HG02981 (cell line): ENCODE data around the gene C19orf85.
"Not testable (repeated sequence)": the region's sequence is repeated elsewhere in the genome, so short reads cannot be mapped to it uniquely, and the experiment has no call there.

Experiments used
- ATAC-seq: cut with Tn5 transposase; IDR thresholded peaks from one replicate; pipeline ENCODE4 v1.9.1; 2021; ENCODE audit warnings: mild to moderate bottlenecking, moderate library complexity; ENCODE audit not compliant: unreplicated experiment

C19orf85 gene

GRCh38 chr19:55459950-55460657, 4.4 kb downstream of the C19orf85 start:
- no peak for ATAC-seq

GRCh38 chr19:55459551-55459949, 5.0 kb downstream of the C19orf85 start:
- ATAC-seq = no peak

GRCh38 chr19:55457683-55458457, 6.7 kb downstream of the C19orf85 start:
- ATAC-seq = no peak

- no peak for ATAC-seq
Observed at GRCh38 chr19:55456347-55456746, 8.2 kb downstream of the C19orf85 start.

DNA sequence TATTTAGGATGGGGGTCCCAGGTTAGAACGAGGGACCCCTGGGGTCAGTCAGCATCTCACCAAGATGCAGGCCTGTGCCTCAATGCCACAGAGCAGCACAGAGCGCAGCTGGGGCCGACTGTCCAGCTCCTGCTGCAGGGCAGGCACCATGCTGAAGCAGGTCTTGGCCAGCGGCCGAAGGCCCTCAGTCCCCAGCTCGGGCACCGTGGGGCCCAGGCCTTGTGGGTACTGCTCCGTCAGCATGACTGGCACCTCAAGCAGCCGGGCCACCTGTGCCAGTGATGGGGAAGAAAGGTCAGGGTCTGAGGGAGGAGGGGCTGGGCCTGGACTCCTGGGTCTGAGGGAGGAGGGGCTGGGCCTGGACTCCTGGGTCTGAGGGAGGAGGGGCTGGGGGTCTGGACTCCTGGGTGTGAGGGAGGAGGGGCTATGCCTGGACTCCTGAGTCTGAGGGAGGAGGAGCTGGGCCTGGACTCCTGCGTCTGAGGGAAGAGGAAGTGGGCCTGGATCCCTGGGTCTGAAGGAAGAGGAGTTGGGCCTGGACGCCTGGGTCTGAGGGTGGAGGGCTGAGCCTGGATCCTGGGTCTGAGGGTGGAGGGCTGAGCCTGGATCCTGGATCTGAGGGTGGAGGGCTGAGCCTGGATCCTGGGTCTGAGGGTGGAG, 8.8 kb downstream of the C19orf85 start:
- ATAC-seq = no peak

DNA sequence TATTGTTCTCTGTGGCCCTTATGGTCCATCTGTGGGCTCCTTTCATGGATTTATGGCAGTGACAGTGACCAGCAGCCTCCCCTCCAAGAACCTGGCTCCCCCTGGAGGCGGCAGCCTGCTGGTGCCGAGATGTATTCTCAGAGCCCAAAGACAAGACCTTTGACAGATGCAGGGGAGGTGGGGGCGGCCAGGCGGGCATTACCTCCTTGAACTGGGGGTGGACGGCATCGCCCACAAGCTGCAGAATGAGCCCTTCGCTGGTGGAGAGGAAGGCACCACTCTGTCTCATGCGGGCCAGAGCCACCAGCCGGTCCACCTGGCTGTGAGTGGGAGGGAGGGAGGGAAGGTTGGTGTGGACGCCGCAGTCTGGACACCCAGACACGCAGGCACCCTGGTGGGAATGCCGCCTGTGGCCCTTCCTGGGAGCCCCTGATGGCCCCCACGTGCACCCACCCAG, 9.7 kb downstream of the C19orf85 start:
- no peak for ATAC-seq

- ATAC-seq = no peak
Observed at GRCh38 chr19:55453511-55454260, 10.9 kb downstream of the C19orf85 start.

GRCh38 chr19:55452749-55453346, 11.7 kb downstream of the C19orf85 start:
- ATAC-seq = no peak

DNA sequence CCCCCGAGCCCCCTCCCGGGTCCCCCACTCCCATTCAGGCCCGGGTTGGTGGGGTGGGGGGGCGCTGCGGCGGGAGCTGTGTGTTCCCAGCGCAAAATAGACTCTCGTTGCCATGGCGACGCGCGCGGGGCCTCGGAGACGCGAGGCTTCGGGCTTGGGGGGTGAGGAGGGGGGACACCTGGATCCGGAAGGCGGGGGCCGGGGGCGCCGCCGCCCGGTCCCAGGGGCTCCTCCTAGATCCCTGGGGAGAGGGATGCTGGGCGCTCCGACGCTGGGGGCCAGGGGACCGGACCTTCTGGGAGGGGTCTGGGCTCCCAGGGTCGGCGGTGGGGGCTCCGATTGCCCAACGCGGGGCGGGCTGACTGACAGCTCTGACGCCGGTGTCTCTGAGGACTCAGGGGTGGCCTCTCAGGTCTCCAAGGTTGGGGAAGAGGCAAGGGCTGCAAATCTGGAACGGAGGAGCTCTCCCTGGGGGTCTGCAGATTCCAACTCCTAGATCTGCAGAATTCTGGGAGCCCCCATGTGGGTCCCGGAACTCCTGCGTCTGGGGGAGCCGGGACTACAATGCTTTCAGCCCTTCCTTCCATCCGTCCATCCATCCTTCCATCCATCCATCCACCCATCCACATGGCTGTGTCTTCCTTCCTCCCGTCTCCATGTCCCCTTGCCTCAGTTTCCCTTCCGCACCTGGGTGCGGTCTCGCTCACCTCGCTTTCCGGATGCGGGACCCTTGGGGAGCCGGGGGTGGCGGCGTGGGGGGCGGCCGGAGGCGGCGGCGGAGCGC, 12.4 kb downstream of the C19orf85 start:
- ATAC-seq = no peak

DNA sequence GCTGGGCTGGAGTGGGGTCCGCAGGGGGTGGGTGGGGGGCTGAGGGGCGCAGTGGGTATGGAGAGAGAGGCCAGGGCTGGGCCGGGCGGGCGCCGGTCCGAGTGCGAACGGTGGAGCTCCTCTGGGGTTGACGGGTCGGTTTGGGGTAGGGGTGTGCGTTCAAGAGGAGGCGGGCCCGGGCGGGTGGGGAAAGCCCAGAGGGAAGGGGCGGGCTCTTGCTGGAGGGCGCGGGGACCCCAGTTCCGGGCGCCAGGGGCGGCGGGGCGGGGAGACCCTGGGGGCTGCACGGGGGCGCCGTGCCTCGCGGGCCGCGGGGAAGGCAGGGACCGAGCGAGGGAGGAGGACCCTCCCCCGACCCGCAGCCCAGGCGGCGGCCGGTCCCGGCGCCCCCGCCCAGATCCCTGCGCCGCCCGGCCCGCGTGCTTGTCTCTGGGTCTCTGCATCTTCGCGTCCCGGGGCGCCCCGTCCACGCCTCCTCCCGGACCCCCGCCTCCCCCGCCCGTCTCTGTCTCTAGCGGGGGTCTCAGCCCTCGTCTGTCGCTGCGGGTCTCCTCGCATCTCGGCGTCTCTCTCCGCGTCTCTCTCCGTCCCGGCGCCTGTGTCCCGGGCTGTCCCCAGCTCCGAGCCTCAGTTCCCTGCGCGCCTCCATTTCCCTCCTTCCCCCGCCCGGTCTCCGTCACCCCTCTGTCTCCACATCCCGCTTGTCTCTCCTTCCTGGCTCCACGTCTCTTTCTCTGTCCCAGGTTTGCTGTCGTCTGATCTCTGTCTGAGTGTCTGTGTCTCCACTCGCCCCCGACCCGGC, 13.2 kb downstream of the C19orf85 start:
- no peak for ATAC-seq

DNA sequence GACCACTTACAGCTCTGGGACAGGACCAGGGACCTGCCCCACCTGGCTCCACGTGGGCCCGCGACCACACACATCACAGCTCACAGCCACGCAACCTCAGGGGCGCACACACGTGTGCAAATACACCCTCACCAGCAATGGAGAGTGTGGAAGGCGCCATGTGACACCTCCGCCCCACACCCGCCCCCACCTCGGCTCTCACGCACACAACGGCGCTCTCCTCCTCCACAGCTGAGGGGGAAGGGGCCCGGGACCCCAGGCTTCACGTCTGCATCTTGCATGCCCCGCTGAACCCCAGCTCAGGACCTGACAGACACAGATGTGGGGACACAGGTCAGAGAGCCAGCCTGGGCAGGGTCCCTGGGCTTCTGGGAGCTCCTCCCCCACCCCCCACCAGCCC, 15.1 kb downstream of the C19orf85 start:
- no peak for ATAC-seq

DNA sequence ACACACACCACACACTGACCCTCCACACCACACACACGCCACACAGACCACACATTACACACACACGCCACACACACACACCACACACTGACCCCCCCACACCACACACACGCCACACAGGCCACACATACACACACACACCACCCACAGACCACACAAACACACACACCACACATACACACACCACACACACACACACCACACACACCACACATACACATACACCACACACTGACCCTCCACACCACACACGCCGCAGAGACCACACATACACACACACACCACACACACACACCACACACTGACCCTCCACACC, 16.4 kb downstream of the C19orf85 start:
- ATAC-seq = not testable (repeated sequence)

DNA sequence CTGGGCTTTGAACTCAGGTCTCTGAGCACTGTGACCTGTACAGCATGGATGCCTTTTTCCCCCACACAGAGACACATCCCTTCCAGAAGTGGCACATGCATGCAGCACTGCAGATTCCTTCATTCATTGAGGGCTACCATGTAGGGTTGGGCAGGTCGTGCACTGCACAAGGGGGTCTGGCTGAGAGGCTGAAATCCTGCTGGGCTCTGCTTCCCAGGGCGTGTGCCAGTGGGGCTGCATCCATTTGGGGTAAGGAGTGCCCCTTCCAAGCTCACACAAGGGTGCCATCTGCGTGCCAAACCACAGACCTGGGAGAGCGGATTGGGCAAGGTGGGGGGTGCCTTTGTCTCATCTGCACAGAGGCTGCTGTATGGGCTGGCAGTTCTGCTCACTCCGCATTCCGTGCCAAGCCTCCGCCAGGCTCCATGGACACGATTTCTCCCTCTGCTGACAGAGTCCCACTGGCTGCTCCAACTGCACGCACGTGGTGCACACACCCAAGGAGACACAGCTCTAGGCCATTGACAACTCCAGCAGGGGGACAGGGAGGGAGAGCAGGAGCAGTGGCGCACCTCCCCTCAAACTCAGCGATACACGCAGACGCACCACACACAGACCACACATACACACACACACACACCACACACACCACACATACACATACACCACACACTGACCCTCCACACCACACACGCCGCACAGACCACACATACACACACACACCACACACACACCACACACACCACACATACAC, 17.0 kb downstream of the C19orf85 start:
- ATAC-seq = no peak

DNA sequence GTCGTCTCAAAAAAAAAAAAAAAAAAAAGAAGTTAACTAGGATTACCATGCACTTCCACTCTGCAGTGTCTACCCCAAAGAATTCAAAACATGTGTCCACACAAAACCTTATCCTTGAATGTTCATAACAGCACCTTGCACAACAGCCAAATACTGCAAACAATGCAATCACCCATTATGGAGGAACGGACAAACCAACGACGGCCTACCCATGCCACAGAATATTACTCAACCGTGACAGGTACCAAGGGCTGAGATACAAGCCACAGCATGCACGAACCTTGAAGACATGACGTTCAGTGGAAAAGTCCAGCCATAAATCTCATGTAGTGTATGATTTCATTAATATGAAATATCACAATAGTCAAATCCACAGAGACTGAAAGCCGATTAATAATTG, 18.5 kb downstream of the C19orf85 start:
- no peak for ATAC-seq

DNA sequence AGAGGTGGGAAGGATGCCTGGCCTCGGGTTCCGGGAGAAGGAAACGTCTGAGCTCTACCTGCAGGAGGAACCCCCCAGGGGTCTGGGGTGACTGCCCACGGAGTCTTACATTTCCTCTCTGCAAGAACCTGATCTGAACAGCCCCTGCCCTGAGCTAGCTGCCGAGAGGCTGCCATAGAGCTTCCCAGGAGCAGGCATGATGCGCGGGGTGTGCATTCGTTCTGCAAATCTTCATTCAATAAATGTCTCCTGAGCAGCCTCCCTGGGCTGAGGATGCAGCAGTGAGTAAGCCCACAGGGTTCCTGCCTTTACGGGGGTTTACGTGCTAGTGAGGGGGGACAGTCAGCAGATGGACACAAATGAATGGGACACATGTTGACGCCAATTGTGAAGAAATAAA, 19.9 kb downstream of the C19orf85 start:
- ATAC-seq = no peak

GRCh38 chr19:55443824-55444480, 20.6 kb downstream of the C19orf85 start:
- no peak for ATAC-seq

DNA sequence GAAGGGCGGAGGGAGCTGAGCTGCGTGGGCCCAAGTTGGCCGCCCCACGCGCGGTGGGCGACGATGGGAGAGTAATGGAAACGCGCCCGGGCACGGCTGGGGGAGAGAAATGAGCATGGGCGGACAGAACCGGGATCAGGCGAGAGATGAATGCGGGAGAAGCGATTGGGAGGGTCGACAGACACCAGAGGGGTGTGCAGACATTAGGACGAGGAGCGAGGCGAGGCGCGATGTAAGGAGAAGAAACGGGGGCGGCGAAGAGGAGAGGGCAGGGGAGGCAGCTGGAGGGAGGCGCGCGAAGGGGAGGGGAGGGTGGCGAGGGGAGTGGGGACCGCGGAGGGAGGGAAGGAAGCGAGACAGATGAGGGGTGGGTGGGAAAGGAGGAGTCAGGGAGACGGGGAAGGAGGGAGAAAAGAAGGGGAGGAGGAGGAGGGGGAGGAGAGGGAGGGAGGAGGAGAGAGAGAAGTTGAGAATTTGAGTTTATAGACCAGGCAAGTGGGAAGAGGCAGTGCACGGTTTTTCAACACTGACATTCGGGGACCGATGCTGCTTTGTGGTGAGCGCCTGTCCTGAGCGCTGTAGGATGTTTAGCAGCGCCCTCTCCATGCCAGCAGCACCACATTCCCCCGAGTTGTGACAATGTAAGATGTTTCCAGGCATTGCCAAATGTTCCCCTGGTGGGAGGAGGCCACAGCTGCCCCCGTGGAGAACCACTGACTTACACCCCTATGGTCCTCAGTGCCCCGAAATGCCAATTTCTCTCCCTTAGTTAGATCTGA, 21.3 kb downstream of the C19orf85 start, which contains the start of gene SHISA7:
Gene SHISA7, minus strand, starts transcription at position 256 of the 779 bp plus-strand sequence. CDS start 437 bp downstream, outside the sequence.
- no peak for ATAC-seq
